CD4-positive, alpha-beta T cell treated with Interleukin-10 for 1 hour (primary cell): ENCODE data around the gene GRIK5.
A peak's percentile ranks its signal among the peaks of the same experiment; 100 is the strongest.
"Not testable (repeated sequence)": the region's sequence is repeated elsewhere in the genome, so short reads cannot be mapped to it uniquely, and the experiment has no call there.

Experiments used
- DNase-seq: peaks from one replicate; pipeline ENCODE4 v3.0.0-alpha.2; 2020

Gene GRIK5

DNA sequence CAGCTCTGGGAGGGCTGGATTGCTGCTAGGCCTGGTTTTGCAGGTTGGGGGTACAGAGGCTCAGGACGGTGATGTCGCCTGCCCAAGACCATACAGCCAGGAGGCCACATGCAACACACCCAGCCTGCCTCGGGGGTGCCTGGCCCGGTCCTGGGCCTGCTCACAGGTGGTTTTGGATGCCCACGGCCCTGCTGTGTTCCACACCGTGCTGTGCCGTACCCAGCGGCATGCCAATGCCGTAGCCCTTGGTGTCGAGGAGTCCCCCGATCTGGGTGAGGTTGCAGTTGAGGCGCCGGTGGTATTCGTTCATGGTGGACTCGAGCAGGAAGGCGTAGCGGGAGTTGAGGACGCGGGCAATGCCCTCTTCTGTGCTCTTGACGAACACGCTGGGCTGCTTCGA, 64.5 kb downstream of the GRIK5 start:
- DNase-seq: no peak

DNA sequence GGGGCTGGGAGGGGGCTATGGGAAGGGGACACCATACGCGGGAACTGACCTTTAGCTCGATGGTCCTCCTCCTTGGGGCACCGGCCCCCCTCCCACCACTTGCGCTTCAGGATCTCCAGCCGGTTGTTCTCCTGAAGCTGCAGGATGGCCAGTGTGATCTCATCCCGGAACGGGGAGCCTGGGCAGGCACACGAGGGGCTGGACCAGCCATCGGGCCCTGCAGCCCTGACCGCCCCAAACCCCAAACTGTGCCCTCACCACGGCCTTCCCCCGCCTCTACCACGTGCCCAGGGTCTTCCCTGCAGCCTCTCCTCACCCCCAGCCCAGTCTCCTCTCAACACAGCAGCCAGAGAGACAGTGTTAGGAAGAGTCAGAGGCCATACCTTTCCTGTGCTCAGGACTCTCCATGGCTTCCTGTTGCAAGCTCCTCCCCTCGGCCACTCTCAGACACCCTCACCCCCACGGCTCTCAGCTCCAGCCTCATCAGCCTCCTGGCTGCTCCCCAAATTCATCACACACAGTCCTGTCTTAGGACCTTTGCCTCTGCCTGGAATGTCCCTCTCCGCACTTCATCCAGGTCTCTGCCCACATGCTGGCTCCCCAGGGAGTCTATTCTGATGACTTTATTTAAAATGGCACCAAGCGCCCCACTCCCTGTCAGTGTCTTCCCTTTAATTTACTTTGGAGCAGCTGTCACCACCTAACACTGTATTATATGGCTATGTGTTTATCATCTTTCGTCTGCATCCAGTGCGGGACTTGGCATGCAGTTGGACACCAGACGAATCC, 66.3 kb downstream of the GRIK5 start:
- no peak for DNase-seq

DNA sequence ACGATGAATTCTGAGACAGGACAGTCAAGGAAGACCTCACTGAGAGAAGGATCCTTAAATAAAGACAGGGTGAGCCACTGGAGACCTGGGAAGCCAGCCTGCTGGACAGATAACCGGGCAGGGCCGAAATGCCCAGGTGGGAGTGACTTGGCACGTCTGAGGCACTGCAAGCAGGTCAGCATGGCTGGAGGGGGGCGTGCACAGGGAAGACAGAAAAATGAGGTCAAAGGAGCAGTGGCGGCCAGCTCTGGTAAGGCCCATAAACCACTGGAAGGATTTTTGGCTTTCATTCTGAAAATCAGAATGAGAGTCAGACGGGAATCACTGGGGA, 70.2 kb downstream of the GRIK5 start:
- no peak for DNase-seq

DNA sequence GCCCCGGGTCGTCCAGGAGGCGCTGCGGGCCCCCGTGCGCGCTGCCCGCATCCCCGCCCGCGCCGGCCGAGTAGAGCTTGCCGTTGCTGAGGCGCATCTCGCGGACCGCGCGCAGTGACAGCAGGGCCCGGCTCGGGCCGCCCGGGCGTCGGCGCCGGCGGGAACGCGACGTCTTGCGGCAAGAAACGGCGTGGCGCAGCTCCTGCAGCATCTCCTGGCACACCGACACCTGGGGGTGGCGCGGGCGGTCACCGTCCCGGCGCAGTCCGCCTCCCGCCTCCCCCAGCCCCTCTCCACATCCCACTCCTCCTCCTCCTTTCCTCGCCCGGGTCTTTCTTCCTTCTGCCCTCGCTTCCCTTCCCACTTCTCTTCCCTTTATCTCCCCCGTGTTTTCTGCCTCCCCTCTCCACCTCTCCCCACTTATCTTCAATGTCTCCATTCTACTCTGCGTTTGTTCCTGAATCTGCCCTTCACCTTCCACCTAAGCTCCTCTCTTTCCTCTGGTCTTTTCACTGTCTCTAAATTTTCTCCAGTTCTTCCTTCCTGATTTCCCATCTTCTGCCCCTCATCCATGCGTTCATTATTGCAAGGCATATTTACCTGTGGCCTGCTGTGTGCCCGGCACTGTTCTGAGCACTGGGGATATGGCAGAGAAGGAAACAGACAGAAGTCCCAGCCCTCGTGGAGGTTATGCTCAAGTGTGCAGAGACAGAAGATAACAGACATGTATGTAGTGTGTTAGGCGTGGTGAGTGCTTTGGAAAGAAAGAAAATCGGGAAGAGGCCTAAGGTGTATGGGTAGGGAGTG, 70.7 kb downstream of the GRIK5 start:
- DNase-seq: no peak

DNA sequence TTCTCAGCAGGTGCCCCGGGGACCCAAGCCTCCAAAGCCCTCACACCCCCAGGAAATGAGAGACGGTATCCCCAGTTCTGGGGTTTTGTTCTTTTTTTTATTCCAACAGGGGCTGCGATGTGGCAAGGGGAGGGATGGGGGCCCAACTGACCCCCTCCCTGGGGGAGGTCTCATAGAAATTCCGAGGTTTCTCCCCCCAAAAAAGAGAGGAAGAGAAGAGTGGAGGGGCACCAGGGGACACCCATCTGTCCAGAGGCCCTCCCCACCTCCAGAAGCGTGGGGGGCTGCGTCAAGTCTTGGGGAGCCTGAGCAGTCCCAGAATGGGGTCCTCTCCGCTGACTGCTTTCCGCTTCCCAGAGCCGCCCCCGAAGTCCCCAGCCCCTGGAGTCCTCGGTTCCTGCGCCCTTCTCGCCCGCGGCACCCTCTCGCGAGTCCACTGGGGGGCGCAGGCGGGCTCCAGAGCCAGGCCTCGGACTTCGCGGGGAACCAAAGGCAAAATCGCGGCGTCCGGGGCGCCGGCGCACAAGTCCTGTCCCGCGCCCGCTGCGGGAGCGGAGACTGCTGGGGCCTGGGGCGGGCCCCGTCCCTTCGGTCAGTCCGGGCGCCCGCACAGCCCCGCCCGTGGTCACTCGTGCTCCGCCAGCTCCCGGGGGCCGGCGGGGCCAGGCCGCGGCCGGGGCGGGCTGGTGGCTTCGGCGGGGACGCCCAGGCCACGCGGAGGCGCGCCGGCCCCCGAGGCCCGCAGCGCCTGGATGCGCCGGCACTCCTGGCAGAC, 71.6 kb downstream of the GRIK5 start:
- DNase-seq: no peak

DNA sequence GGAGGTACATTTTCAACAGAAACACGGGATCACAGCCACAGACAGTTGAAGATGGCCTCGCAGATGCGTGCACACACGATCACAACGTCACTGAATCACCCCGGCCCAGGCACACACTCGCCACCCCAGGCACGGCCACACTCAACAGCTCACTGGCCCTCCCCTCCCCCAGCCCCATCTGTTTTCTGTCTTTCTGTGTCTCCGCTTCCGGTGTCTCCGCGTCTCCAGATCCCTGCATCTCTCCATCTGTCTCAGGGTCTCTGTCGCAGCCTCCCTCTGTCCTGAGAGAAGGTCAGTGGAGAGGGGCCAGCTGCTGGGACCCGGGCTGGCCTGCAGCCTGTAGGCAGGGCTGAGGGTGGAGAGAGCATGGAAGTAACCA, 72.2 kb downstream of the GRIK5 start:
- no peak for DNase-seq

DNA sequence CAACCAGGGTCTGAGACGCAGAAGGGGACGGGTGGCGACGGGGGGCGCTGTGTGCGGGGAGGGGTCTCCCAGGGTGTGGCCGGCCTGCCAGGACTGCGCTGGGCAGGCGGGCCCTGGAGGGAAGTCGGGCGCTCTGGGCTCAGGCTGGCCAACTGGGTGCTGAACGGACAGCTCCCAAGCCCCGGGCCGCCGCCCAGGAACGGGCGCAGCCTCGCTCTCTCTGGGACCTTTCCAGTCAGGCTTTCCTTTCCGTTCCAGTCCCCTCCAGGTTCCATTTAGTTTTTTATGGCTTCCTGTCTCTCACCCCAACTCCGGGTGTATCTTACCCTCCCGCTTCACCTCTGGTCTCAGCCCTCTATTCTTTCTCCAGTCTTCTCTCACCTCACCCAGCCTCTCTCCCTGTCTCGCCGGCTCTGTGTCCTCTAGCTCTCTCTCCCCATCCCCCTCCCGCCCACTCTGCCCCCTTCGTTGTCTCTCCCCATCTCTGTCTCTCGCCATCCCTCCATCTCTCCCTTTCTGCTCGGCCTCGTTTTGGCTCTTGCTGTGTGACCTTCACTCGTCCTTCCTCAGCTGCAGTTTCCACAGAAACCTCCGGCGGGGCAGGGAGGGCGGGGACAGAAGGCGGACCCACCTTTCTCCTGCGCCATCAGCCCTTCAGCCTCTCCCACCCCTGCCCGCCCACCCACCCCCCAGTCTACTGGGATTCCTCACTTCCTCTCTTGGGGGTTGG, 72.7 kb downstream of the GRIK5 start:
- DNase-seq: peak; percentile 32

DNA sequence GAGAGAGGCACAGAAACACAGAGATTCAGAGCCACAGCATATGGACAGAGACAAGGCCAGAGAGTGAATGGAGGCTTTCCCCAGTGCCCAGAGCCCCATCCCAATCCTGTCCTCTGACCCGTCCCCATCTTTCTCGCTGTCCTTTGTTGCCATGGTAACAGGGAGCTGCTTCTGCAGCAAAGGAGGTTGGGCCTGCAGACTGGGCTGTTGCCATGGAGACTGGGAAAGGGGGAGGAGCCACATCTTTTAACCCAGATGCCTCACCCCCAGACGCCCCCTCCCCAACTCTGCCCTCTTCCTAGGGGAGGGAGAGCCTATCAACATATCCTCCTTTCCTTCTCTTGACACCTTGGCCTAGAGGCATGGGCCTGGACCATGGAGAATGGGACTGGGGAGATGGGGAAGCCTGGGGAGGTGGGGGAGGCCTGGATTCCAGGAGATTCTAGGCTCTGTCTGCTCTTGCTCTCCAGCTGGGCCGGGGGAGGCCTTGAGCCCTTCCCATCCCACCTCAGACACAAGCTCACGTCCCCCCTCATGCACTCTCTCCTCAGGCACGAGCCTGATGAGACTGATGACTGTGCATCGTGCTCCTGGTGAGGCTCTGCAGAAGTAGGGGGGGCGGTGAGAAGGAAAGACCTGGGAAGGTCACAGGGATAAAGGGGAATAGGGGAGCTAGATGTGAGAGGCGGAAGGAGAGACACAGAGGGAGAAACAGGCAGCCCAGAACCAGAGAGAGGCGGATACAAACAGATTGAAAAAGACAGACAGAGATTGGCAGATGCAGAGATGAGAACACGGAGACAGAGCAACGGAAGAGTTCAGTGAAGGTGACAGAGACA, 73.8 kb downstream of the GRIK5 start:
- no peak for DNase-seq

DNA sequence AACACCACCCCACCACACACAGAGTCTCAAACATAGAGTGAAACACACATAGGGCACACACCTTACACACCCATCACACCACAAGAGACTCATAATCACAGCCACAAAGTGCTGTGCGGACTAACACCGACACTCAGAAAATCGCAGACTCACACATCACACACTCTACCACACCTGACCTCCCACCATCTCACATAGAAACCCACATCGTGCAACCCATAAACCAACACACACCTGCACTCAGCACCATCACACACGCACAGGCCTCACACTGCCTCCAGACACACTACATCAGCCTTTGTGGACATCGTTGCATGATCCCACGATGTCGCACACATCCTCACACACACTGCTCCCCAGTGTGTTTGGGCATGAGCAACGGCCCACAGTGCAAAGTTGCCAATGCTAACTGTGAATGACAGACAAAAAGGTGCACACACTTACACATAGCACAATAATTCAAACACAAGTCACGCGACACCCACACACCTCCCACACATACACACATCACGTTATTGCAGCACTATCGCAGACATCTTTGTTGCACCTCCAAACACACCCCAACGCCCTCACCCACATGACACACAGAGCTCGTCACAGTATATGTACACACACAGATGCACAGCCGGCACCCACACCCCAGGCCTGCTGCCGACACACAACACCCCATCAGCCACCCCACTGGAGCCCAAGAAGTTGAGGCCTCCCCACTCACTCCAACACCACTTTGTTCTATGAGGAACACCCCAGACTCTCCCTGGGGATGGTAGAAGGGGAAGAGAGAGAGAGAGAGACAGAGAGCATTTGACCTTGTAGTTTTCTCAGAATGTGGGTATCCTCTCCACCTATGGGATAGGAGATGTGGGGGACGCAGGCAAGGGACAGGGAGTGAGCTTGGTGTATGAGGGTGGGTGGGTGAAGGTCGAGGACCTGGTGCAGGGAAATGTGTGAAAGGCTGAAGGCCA, 74.7 kb downstream of the GRIK5 start:
- DNase-seq: no peak

DNA sequence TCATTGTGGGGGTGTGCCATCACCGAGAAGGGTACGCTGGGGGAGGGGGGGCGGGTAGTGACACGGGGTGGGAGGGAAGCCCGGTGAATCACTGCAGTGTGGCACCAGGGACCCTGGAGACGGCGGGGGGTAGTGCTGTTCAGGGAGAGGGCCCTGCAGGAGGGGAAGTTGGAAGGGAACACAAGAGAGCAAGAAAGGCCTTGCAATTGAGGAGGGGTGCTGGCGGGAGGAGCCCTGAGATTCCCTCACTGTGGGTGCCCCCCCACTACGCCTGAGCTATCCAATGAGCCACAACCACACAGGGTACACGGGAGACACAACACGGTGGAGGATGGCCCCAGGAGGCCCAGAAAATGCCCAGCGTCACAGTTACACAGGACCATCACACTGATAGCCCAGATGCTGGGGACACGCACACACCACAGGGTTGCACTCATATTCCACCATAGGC, 75.5 kb downstream of the GRIK5 start:
- DNase-seq: no peak

DNA sequence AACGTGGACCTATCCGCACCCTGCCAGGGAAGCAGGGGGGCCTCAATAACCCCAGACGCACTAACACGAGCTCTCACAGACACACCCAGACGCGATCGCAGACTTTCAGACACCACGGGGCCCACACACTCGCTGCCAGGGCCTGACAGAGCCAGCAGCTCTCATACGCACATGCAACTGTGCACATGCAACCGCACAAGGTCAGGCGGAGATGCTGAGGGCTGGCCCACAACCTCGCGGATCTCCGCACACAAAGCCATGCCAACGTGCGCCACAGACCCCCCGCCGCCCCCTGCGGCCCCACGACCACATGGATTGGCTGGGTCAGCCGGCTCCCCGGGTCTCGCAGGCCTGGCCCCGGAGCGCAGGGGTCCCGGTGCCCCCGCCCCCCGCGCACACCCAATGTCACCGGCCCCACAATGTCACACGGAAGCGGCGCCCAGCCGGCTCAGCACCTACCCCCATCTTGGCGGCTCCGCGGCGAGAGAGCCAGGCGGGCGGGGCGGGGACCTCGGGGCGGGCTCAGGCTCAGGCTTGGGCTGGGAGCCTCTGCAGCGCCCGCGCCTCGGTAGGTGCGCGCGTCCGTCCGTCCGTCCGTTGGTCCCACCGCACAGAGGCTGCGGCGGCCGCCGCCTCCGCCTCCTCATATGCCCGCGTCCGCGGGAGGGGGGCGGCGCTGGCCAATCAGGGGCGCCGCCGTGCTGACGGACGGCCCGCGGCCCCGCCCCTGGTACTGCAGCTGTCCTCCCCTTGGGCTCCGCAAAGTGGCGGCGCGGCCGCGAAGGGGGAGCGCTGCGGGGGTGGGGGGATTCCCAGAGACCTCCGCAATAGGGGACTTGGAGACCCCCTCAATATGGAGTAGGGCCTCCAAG, 76.2 kb downstream of the GRIK5 start, which contains the start of gene ATP1A3:
ATP1A3 (minus strand) TSS at position 619 of the 872 bp plus-strand sequence; CDS start at position 465, 154 bp downstream.
- DNase-seq: peak; percentile 72

DNA sequence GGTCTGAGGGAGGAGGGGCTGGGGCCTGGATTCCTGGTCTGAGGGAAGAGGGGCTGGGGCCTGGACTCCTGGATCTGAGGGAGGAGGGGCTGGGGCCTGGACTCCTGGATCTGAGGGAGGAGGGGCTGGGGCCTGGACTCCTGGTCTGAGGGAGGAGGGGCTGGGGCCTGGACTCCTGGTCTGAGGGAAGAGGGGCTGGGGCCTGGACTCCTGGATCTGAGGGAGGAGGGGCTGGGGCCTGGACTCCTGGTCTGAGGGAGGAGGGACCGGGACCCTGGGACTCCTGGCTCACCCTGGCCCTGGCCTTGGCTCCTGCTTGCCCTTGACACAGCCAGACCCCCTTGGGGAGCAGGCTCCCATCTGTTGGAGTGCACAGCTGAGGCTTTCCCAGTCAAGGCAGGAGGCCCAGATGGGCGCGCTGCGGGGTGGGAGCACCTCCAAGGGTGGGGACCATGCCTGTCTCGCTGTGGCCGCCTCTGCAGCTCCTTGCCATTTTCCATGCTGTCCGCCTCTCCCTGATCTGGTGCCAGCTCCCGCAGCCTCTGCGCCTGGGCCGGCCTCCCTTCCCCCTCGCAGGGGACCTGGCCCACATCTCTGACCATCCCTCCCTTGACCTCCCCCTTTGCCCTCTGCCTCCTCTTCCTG, 78.0 kb downstream of the GRIK5 start:
- DNase-seq: not testable (repeated sequence)

DNA sequence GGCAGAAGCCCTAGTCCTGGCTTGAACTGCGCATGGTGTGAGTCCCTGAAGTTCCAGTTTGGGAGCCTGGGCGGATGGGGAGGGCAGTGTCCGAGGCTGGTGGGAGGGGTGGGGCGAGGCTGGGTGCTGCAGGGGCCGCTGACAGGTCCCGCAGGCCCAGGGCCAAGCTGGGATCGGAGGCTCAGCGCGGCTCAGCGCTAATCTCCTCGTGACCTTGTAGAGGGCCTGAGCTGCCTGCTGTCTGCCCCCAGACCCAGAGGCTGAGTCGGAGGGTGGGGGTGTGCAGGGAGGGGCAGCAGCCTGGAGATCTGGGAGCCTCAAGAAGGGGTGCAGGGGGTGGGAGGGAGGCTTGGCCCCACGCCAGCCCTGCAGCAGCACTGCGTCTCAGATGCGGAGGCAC, 79.0 kb downstream of the GRIK5 start:
- no peak for DNase-seq

DNA sequence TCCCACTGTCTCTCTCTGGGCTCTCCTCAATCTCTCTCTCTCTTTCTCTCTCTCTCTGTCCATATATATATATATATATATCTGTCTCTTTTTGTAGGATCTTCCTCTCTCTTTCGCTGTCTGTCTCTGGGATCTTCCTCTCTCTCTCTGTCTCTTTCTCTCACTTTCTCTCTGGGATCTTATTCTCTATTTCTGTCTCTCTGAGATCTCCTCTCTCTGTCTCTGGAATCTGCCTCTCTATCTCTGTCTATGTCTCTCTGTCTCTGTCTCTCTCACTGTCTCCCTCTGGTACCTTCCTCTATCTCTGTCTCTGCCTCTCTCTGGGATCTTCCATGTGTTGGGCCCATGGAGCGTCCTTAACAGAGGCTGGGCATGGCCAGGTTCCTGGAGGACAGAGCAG, 79.4 kb downstream of the GRIK5 start:
- no peak for DNase-seq

DNA sequence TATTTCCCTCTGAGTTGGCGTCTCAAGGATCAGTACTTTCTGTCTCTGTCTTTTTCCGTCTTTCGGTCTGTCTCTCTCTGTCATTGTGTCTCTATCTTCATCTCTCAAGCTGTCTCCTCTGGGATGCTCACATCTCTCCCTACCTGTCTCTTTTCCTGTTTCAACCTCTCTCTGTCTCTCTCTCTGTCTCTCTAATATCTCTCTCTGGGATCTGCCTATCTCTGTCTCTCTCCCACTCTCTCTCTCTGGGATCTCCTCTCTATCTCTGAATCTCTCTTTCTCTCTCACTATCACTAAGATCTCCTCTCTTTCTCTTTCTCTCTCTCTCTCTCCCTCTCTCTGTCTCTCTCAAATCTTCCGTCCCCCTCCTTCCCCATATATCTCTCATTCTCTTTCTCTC, 80.0 kb downstream of the GRIK5 start:
- DNase-seq: no peak

DNA sequence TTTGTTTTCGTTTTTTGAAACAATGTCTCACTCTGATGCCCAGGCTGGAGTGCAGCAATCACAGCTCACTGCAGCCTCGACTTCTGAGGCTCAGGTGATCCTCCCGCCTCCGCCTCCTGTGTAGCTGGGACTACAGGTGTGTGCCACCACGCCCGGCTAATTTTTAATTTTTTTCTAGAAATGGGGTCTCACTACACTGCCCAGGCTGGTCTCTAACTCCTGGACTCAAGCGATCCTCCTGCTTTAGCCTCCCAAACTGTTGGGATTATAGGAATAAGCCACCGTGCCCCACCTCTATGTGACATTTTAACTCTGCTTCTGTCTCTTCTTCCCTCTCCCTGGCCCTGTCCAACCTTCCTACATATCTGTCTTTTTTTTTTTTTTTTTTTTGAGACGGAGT, 81.1 kb downstream of the GRIK5 start:
- no peak for DNase-seq

DNA sequence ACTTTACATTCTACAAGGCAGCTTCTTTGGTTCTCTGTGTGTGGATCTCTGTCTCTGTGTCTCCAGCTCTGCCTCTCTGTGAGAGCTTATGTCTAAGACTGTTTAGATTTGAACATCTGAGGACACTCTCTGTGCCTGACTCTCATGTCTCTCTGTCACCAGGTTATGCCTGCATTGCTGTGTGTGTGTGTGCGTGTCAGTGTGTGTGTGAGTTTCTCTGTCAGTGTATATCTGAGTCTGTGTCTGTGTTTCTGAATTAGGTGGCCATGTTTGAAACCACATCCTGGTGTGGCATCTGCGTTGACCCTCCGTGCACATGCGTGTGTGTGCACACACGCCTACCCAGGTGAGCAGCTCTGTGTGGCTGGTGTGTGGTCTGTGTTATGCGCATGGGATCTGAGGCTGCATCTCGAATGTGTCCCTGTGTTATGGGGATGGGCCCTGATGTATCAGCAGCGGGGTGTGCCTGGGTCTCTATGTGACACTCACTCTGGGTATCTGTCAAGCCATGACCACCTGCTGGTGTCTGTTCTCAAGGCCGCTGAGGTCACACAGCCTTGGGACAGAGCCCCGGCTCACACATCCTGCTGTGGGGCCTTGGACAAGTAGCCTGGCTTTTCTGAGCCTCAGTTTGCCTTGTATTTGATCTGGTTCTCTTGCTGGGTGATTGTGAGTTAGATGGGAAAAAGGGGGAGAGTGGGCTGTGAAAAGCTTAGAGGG, 82.7 kb downstream of the GRIK5 start:
- DNase-seq: no peak

DNA sequence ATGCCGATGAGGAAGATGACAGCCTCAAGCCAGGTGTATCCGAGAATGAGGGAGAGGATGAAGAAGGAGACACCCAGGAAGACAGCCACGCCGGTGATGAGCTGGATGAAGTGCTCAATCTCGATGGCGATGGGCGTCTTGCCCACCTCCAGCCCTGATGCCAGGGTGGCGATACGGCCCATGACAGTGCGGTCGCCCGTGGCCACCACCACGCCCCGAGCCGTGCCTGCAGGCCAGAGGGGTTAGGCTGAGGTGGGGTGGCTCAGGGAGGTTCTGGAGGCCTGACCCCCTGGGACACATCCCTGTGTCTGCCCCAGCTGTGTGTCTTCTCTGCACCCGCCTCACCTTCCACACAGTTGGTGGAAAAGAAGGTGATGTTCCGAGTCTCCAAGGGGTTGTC, 85.0 kb downstream of the GRIK5 start:
- DNase-seq: no peak
